H9 (cell line): Measurements from ENCODE around the gene NBEA. TPM values are rescaled to one million over a fixed set of nuclear protein-coding genes. Genes with fewer than 3 reads are reported as not detected.

Source experiments
- DNase-seq: peaks from one replicate; pipeline ENCODE4 v3.0.0-alpha.2; 2017
- H2AFZ ChIP-seq: one replicate; pipeline ENCODE4 v1.6.1; 2013; ENCODE audit warnings: mild to moderate bottlenecking, low read length, control low read depth, moderate library complexity
- H2AK5ac ChIP-seq: 2 replicates; pipeline ENCODE4 v1.6.1; 2013; ENCODE audit warnings: low read length, control low read depth, mixed read lengths; ENCODE audit not compliant: insufficient read length
- H2BK120ac ChIP-seq: one replicate; pipeline ENCODE4 v1.6.1; 2013; ENCODE audit warnings: low read depth, mild to moderate bottlenecking, low read length, control low read depth, inconsistent platforms; ENCODE audit not compliant: poor library complexity, severe bottlenecking
- H2BK12ac ChIP-seq: 2 replicates; pipeline ENCODE4 v1.6.1; 2013; ENCODE audit warnings: low read length, control low read depth, mixed read lengths, low read depth; ENCODE audit not compliant: insufficient read length
- H2BK15ac ChIP-seq: 2 replicates; pipeline ENCODE4 v1.6.1; 2013; ENCODE audit warnings: low read depth, low read length, control low read depth
- H2BK20ac ChIP-seq: one replicate; pipeline ENCODE4 v1.6.1; 2013; ENCODE audit warnings: low read depth, mild to moderate bottlenecking, low read length, control low read depth, inconsistent platforms; ENCODE audit not compliant: poor library complexity, severe bottlenecking
- H2BK5ac ChIP-seq: 2 replicates; pipeline ENCODE4 v1.6.1; 2013; ENCODE audit warnings: low read length, control low read depth, mixed read lengths; ENCODE audit not compliant: insufficient read length
- H3K14ac ChIP-seq: 2 replicates; pipeline ENCODE4 v1.6.1; 2013; ENCODE audit warnings: low read length, control low read depth; ENCODE audit not compliant: insufficient read depth
- H3K18ac ChIP-seq: 2 replicates; pipeline ENCODE4 v1.6.1; 2013; ENCODE audit warnings: low read depth, mild to moderate bottlenecking, mixed read lengths, low read length, control low read depth; ENCODE audit not compliant: insufficient read length
- H3K23ac ChIP-seq: 2 replicates; pipeline ENCODE4 v1.6.1; 2013; ENCODE audit warnings: low read length, control low read depth, mixed read lengths, low read depth; ENCODE audit not compliant: insufficient read length
- H3K23me2 ChIP-seq: 2 replicates; pipeline ENCODE4 v1.6.1; 2013; ENCODE audit warnings: low read depth, mild to moderate bottlenecking, mixed read lengths, low read length, control low read depth; ENCODE audit not compliant: insufficient read length, poor library complexity, severe bottlenecking
- H3K27ac ChIP-seq: 2 replicates; pipeline ENCODE4 v1.5.1; 2013; ENCODE audit warnings: low read length, control low read depth, mixed read lengths, low read depth; ENCODE audit not compliant: insufficient read length
- H3K27me3 ChIP-seq: 2 replicates; pipeline ENCODE4 v1.6.1; 2013; ENCODE audit warnings: low read length, control low read depth, inconsistent platforms; ENCODE audit not compliant: insufficient read depth
- H3K4ac ChIP-seq: 2 replicates; pipeline ENCODE4 v1.6.1; 2013; ENCODE audit warnings: low read depth, mild to moderate bottlenecking, control low read depth, inconsistent platforms, low read length, moderate library complexity
- H3K4me1 ChIP-seq: 2 replicates; pipeline ENCODE4 v1.6.1; 2013; ENCODE audit warnings: low read length, control low read depth, inconsistent platforms; ENCODE audit not compliant: insufficient read depth
- H3K4me2 ChIP-seq: 2 replicates; pipeline ENCODE4 v1.6.1; 2013; ENCODE audit warnings: low read length, control low read depth, mixed read lengths; ENCODE audit not compliant: insufficient read length, insufficient read depth
- H3K56ac ChIP-seq: 2 replicates; pipeline ENCODE4 v1.6.1; 2013; ENCODE audit warnings: low read depth, mild to moderate bottlenecking, mixed read lengths, low read length, control low read depth; ENCODE audit not compliant: insufficient read length
- H3K79me1 ChIP-seq: 2 replicates; pipeline ENCODE4 v1.6.1; 2013; ENCODE audit warnings: low read depth, mild to moderate bottlenecking, moderate library complexity, low read length, control low read depth, inconsistent platforms; ENCODE audit not compliant: insufficient read depth, poor library complexity, severe bottlenecking
- H3K79me2 ChIP-seq: 2 replicates; pipeline ENCODE4 v1.6.1; 2013; ENCODE audit warnings: low read length, control low read depth, inconsistent platforms; ENCODE audit not compliant: insufficient read depth
- H3K9ac ChIP-seq: 2 replicates; pipeline ENCODE4 v1.6.1; 2013; ENCODE audit warnings: low read length, control low read depth, mixed read lengths; ENCODE audit not compliant: insufficient read length; ENCODE audit errors: extremely low read depth
- H3K9me3 ChIP-seq: one replicate; pipeline ENCODE4 v1.6.1; 2013; ENCODE audit warnings: low read depth, low read length, inconsistent platforms; ENCODE audit not compliant: control insufficient read depth
- H3T11ph ChIP-seq: one replicate; pipeline ENCODE4 v1.6.1; 2013; ENCODE audit warnings: mild to moderate bottlenecking, low read length, control low read depth, inconsistent platforms
- H4K20me1 ChIP-seq: one replicate; pipeline ENCODE4 v1.6.1; 2013; ENCODE audit not compliant: control insufficient read depth, insufficient read length, insufficient read depth
- H4K5ac ChIP-seq: 2 replicates; pipeline ENCODE4 v1.6.1; 2013; ENCODE audit warnings: low read depth, mild to moderate bottlenecking, mixed read lengths, low read length, control low read depth; ENCODE audit not compliant: insufficient read length
- H4K8ac ChIP-seq: replicated peaks from 2 replicates; pipeline ENCODE4 v1.6.1; 2013; ENCODE audit warnings: low read length, control low read depth, mixed read lengths, low read depth; ENCODE audit not compliant: insufficient read length
- H4K91ac ChIP-seq: 2 replicates; pipeline ENCODE4 v1.6.1; 2013; ENCODE audit warnings: low read depth, mild to moderate bottlenecking, moderate library complexity, mixed read lengths, low read length, control low read depth; ENCODE audit not compliant: insufficient read length
- H3K27ac Mint-ChIP-seq, 3 experiments: 2 replicates in 2 of 3; 3 replicates in 1 of 3; pipeline ENCODE4 v1.8.0; 2020 to 2021; ENCODE audit warnings: mixed read lengths in 3 of 3, mild to moderate bottlenecking in 1 of 3, moderate library complexity in 1 of 3
- H3K27me3 Mint-ChIP-seq: 2 replicates; pipeline ENCODE4 v1.8.0; 2021; ENCODE audit warnings: low read depth, mild to moderate bottlenecking, moderate library complexity, mixed read lengths
- H3K36me3 Mint-ChIP-seq, 3 experiments: 2 replicates in 2 of 3; 3 replicates in 1 of 3; pipeline ENCODE4 v1.8.0; 2020 to 2021; ENCODE audit warnings: low read depth in 3 of 3, mixed read lengths in 3 of 3; ENCODE audit not compliant: insufficient read depth in 1 of 3
- H3K4me1 Mint-ChIP-seq, 2 experiments: 2 replicates each; pipeline ENCODE4 v1.8.0; 2020; ENCODE audit warnings: mixed read lengths in 2 of 2
- H3K4me3 Mint-ChIP-seq, 2 experiments: 2 replicates in 1 of 2; 3 replicates in 1 of 2; pipeline ENCODE4 v1.8.0; 2020 to 2021; ENCODE audit warnings: mild to moderate bottlenecking in 2 of 2, mixed read lengths in 2 of 2, moderate library complexity in 1 of 2
- H3K9me3 Mint-ChIP-seq, 2 experiments: 2 replicates in 1 of 2; 3 replicates in 1 of 2; pipeline ENCODE4 v1.8.0; 2020; ENCODE audit warnings: mild to moderate bottlenecking in 2 of 2, mixed read lengths in 2 of 2, moderate library complexity in 1 of 2
- CTCF ChIP-seq: fragments of 200-600 bp; sonication (generic); conservative IDR thresholded peaks from 3 replicates; pipeline ENCODE4 v1.8.0; 2021; ENCODE audit warnings: antibody characterized with exemption, mild to moderate bottlenecking
- WGBS: extraction: QIAGEN DNeasy Blood & Tissue Kit; methylation state at CpG from one replicate; pipeline ENCODE4 v1.1.7; 2013; ENCODE audit warnings: missing lambda C conversion rate, low lambda C conversion rate, mixed read lengths; ENCODE audit not compliant: insufficient read length; ENCODE audit errors: extremely low coverage; 5-methylcytosine and 5-hydroxymethylcytosine counted together
- total RNA-seq: library from RNA; stranded (reverse); gene quantifications from 2 replicates; pipeline ENCODE4 v1.2.1, GENCODE V29; 2021

Gene NBEA
- total RNA-seq, 1 experiment from 2014 or later, result 17.3 TPM

DNA sequence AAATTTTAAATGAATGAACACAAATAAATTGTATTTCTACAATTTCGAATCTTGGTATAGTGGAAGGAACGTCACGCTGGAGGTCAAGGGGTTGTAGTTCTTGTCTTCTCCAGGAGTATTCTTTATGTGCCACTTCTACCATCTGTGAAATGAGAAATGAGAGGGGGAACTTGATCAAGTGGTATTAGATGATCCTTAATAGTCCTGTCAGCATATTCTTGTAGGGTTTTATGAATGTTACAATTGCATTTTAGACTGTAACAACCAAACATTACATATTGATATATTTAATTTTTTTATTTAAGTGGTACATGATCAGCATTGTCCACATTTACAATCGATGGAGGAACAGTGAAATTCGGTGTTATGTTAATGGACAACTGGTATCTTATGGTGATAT lies 113.6 kb downstream of the NBEA start:
- no peak overlapping the region for H3K18ac ChIP-seq
- no peaks in the 10 kb centered on the region; a peak in 1 of 7 replicates for H3K36me3 Mint-ChIP-seq
- no peak overlapping the region for H2BK12ac ChIP-seq
- H3K27me3 Mint-ChIP-seq, result no peaks in the 10 kb centered on the region
- no peak overlapping the region for H3K27ac ChIP-seq
- no peak overlapping the region for H4K91ac ChIP-seq
- no peak for TF ChIP-seq CTCF
- H2BK20ac ChIP-seq, result no peak overlapping the region
- no peak overlapping the region for H3K14ac ChIP-seq
- H3K79me1 ChIP-seq, result no peaks in the 10 kb centered on the region
- H2AK5ac ChIP-seq, result no peak overlapping the region
- no peak overlapping the region for H3K23ac ChIP-seq
- no peak overlapping the region for H2BK5ac ChIP-seq
- H3K9me3 Mint-ChIP-seq, result no peaks in the 10 kb centered on the region
- no peaks in the 10 kb centered on the region for H3K23me2 ChIP-seq
- no peak overlapping the region for H3K9ac ChIP-seq
- no peak overlapping the region for H3T11ph ChIP-seq
- H3K27me3 ChIP-seq, result no peaks in the 10 kb centered on the region
- no peaks in the 10 kb centered on the region for H3K79me2 ChIP-seq
- peaks cover 4 to 8% of the 10 kb centered on the region in 2 experiments for H3K4me1 Mint-ChIP-seq
- H4K20me1 ChIP-seq, result no peaks in the 10 kb centered on the region
- H3K4me3 Mint-ChIP-seq, result no peak overlapping the region
- no peak overlapping the region for H3K4ac ChIP-seq
- H3K4me1 ChIP-seq, result no peaks in the 10 kb centered on the region
- H3K4me2 ChIP-seq, result no peak overlapping the region
- H3K56ac ChIP-seq, result no peak overlapping the region
- no peak overlapping the region for H4K5ac ChIP-seq
- H2BK15ac ChIP-seq, result no peak overlapping the region
- no peak overlapping the region for H2AFZ ChIP-seq
- WGBS, result no CpG with 5 or more reads among the region's 5 CpGs
- DNase-seq, result no peak
- no peaks in the 10 kb centered on the region for H3K9me3 ChIP-seq
- no peak overlapping the region for H4K8ac ChIP-seq
- no peak overlapping the region for H3K27ac Mint-ChIP-seq
- H2BK120ac ChIP-seq, result no peak overlapping the region
